IPS-15b (cell line): ENCODE data around the gene CFAP52.
"Not testable (repeated sequence)": the region's sequence is repeated elsewhere in the genome, so short reads cannot be mapped to it uniquely, and the experiment has no call there.

ENCODE experiments used
- H3K27me3 ChIP-seq: one replicate; pipeline ENCODE4 v1.6.1; 2013; ENCODE audit warnings: low read length; ENCODE audit not compliant: control insufficient read depth, insufficient read depth
- H3K36me3 ChIP-seq: one replicate; pipeline ENCODE4 v1.6.1; 2013; ENCODE audit warnings: low read length; ENCODE audit not compliant: control insufficient read depth, insufficient read depth
- H3K4me1 ChIP-seq: one replicate; pipeline ENCODE4 v1.6.1; 2013; ENCODE audit warnings: mild to moderate bottlenecking, low read length; ENCODE audit not compliant: control insufficient read depth, insufficient read depth
- H3K4me3 ChIP-seq: one replicate; pipeline ENCODE4 v1.5.1; 2013; ENCODE audit warnings: low read depth, low read length
- H3K9ac ChIP-seq: one replicate; pipeline ENCODE4 v1.6.1; 2013; ENCODE audit warnings: low read depth, mild to moderate bottlenecking, low read length
- H3K9me3 ChIP-seq: one replicate; pipeline ENCODE4 v1.6.1; 2013; ENCODE audit warnings: mild to moderate bottlenecking, low read length; ENCODE audit not compliant: control insufficient read depth, insufficient read depth

The CFAP52 gene

GRCh38 chr17:9549215-9549614 is 27.2 kb upstream of the CFAP52 start:
- no peaks in the 10 kb centered on the region for H3K27me3 ChIP-seq
- H3K9ac ChIP-seq = no peak overlapping the region
- H3K4me3 ChIP-seq = no peak overlapping the region
- no peaks in the 10 kb centered on the region for H3K9me3 ChIP-seq
- no peaks in the 10 kb centered on the region for H3K4me1 ChIP-seq
- H3K36me3 ChIP-seq = no peaks in the 10 kb centered on the region

- no peaks in the 10 kb centered on the region for H3K4me1 ChIP-seq
- no peak overlapping the region for H3K9ac ChIP-seq
- H3K36me3 ChIP-seq = no peaks in the 10 kb centered on the region
- H3K9me3 ChIP-seq = no peaks in the 10 kb centered on the region
- no peak overlapping the region for H3K4me3 ChIP-seq
- no peaks in the 10 kb centered on the region for H3K27me3 ChIP-seq
Observed at GRCh38 chr17:9553181-9553580, 23.3 kb upstream of the CFAP52 start.

- no peaks in the 10 kb centered on the region for H3K27me3 ChIP-seq
- H3K9me3 ChIP-seq = no peaks in the 10 kb centered on the region
- H3K4me3 ChIP-seq = no peak overlapping the region
- no peak overlapping the region for H3K9ac ChIP-seq
- H3K36me3 ChIP-seq = no peaks in the 10 kb centered on the region
- H3K4me1 ChIP-seq = no peaks in the 10 kb centered on the region
Observed at GRCh38 chr17:9553596-9553995, 22.8 kb upstream of the CFAP52 start.

- not testable (repeated sequence) for H3K9me3 ChIP-seq, H3K9ac ChIP-seq, H3K4me1 ChIP-seq, H3K4me3 ChIP-seq, H3K27me3 ChIP-seq, H3K36me3 ChIP-seq
Observed at GRCh38 chr17:9554715-9555114, 21.7 kb upstream of the CFAP52 start.

GRCh38 chr17:9557161-9557755 is 19.2 kb upstream of the CFAP52 start:
- Histone ChIP-seq H3K27me3 (no peaks in the 10 kb centered on the region), H3K9ac (no peak overlapping the region), H3K4me1 (no peaks in the 10 kb centered on the region), H3K36me3 (no peaks in the 10 kb centered on the region), H3K4me3 (no peak overlapping the region), H3K9me3 (no peaks in the 10 kb centered on the region)

GRCh38 chr17:9557857-9558256 is 18.6 kb upstream of the CFAP52 start:
- Histone ChIP-seq H3K9ac (no peak overlapping the region), H3K4me3 (no peak overlapping the region)

GRCh38 chr17:9564104-9564503 is 12.3 kb upstream of the CFAP52 start:
- no peak overlapping the region for H3K4me3 ChIP-seq
- H3K4me1 ChIP-seq = no peaks in the 10 kb centered on the region
- H3K9me3 ChIP-seq = no peaks in the 10 kb centered on the region
- no peaks in the 10 kb centered on the region for H3K27me3 ChIP-seq
- no peaks in the 10 kb centered on the region for H3K36me3 ChIP-seq
- no peak overlapping the region for H3K9ac ChIP-seq

More at GRCh38 chr17:9557857-9558256, 18.6 kb upstream of the CFAP52 start:
- Histone ChIP-seq H3K4me1 (no peaks in the 10 kb centered on the region), H3K27me3 (no peaks in the 10 kb centered on the region), H3K36me3 (no peaks in the 10 kb centered on the region), H3K9me3 (no peaks in the 10 kb centered on the region)

GRCh38 chr17:9566067-9566466 is 10.4 kb upstream of the CFAP52 start:
- H3K9me3 ChIP-seq = no peaks in the 10 kb centered on the region
- H3K36me3 ChIP-seq = no peaks in the 10 kb centered on the region
- H3K9ac ChIP-seq = no peak overlapping the region
- H3K4me3 ChIP-seq = no peak overlapping the region
- no peaks in the 10 kb centered on the region for H3K4me1 ChIP-seq
- no peaks in the 10 kb centered on the region for H3K27me3 ChIP-seq

GRCh38 chr17:9566739-9567138 is 9.7 kb upstream of the CFAP52 start:
- H3K4me3 ChIP-seq, H3K9me3 ChIP-seq, H3K27me3 ChIP-seq, H3K36me3 ChIP-seq, H3K4me1 ChIP-seq, H3K9ac ChIP-seq: not testable (repeated sequence)

- Histone ChIP-seq H3K36me3 (no peaks in the 10 kb centered on the region), H3K9me3 (no peaks in the 10 kb centered on the region), H3K9ac (no peak overlapping the region), H3K27me3 (no peaks in the 10 kb centered on the region), H3K4me3 (no peak overlapping the region), H3K4me1 (no peaks in the 10 kb centered on the region)
Observed at GRCh38 chr17:9568004-9568403, 8.4 kb upstream of the CFAP52 start.

GRCh38 chr17:9568957-9569588 is 7.4 kb upstream of the CFAP52 start:
- H3K9ac ChIP-seq = no peak overlapping the region
- no peaks in the 10 kb centered on the region for H3K36me3 ChIP-seq
- no peaks in the 10 kb centered on the region for H3K4me1 ChIP-seq
- H3K4me3 ChIP-seq = no peak overlapping the region
- H3K27me3 ChIP-seq = no peaks in the 10 kb centered on the region
- no peaks in the 10 kb centered on the region for H3K9me3 ChIP-seq

GRCh38 chr17:9571201-9571600 is 5.2 kb upstream of the CFAP52 start:
- Histone ChIP-seq H3K27me3 (no peaks in the 10 kb centered on the region), H3K4me3 (no peak overlapping the region), H3K9ac (no peak overlapping the region), H3K9me3 (no peaks in the 10 kb centered on the region), H3K4me1 (no peaks in the 10 kb centered on the region), H3K36me3 (no peaks in the 10 kb centered on the region)
